DOHH2 (cell line): ENCODE measurements around the gene OSBPL2.

Experiments
- H3F3A ChIP-seq: fragments of 200-600 bp; sonication (generic), shearing (Covaris generic); 2 replicates; pipeline ENCODE4 v1.6.0; 2016; ENCODE audit warnings: antibody characterized with exemption, mild to moderate bottlenecking; ENCODE audit not compliant: control insufficient read depth, insufficient read depth
- H3K27ac ChIP-seq: fragments of 200-600 bp; sonication (generic); 2 replicates; pipeline ENCODE4 v1.5.1; 2014; ENCODE audit warnings: low read depth, mild to moderate bottlenecking, low read length, moderate library complexity
- H3K27me3 ChIP-seq: fragments of 200-600 bp; sonication (generic); 2 replicates; pipeline ENCODE4 v1.6.1; 2014; ENCODE audit warnings: mild to moderate bottlenecking, low read length, mixed read lengths; ENCODE audit not compliant: control insufficient read depth
- H3K36me3 ChIP-seq: fragments of 200-600 bp; sonication (generic); 2 replicates; pipeline ENCODE4 v1.6.1; 2014; ENCODE audit warnings: mild to moderate bottlenecking, low read length, moderate library complexity, mixed read lengths; ENCODE audit not compliant: control insufficient read depth
- H3K4me1 ChIP-seq: fragments of 200-600 bp; sonication (generic); 2 replicates; pipeline ENCODE4 v1.6.1; 2014; ENCODE audit warnings: mild to moderate bottlenecking, low read length, mixed read lengths; ENCODE audit not compliant: control insufficient read depth
- H3K4me2 ChIP-seq: fragments of 200-600 bp; sonication (generic); 2 replicates; pipeline ENCODE4 v1.6.0; 2014; ENCODE audit warnings: mild to moderate bottlenecking, low read length, moderate library complexity
- H3K4me3 ChIP-seq: fragments of 200-600 bp; sonication (generic); 2 replicates; pipeline ENCODE4 v1.5.1; 2014; ENCODE audit warnings: mild to moderate bottlenecking, low read length, mixed read lengths
- H3K79me2 ChIP-seq: fragments of 200-600 bp; sonication (generic); 2 replicates; pipeline ENCODE4 v1.6.1; 2014; ENCODE audit warnings: mild to moderate bottlenecking, low read length, mixed read lengths; ENCODE audit not compliant: control insufficient read depth
- H3K9me2 ChIP-seq: fragments of 200-600 bp; sonication (generic); replicated peaks from 2 replicates; pipeline ENCODE4 v1.6.1; 2014; ENCODE audit warnings: mild to moderate bottlenecking, low read length, mixed read lengths; ENCODE audit not compliant: control insufficient read depth
- H3K9me3 ChIP-seq: fragments of 200-600 bp; sonication (generic); 2 replicates; pipeline ENCODE4 v1.6.1; 2014; ENCODE audit warnings: antibody characterized with exemption, low read length, mixed read lengths; ENCODE audit not compliant: control insufficient read depth, insufficient read depth
- H4K20me1 ChIP-seq: fragments of 200-600 bp; sonication (generic); 2 replicates; pipeline ENCODE4 v1.6.0; 2014; ENCODE audit warnings: low read depth, mild to moderate bottlenecking, antibody characterized with exemption, low read length, moderate library complexity; ENCODE audit not compliant: control insufficient read depth, insufficient read depth
- EZH2phosphoT487 ChIP-seq: fragments of 200-600 bp; sonication (generic); IDR thresholded peaks from 2 replicates; pipeline ENCODE4 v1.6.1; 2017; ENCODE audit warnings: borderline replicate concordance, mild to moderate bottlenecking, antibody characterized with exemption, low read length, moderate library complexity, mixed read lengths
- TF ChIP-seq, protein P1 (sequence below): fragments of 200-600 bp; sonication (generic); IDR thresholded peaks from one replicate; pipeline ENCODE4 v1.5.1; 2014; ENCODE audit warnings: antibody characterized with exemption, mild to moderate bottlenecking, low read depth, low read length; ENCODE audit not compliant: poor library complexity, severe bottlenecking

The OSBPL2 gene

GRCh38 chr20:62333820-62334595 is 95.7 kb downstream of the OSBPL2 start:
- Histone ChIP-seq H3K36me3 (peaks cover 24% of the 10 kb centered on the region), H3K4me3 (no peak overlapping the region), H3K27me3 (no peaks in the 10 kb centered on the region), H3K79me2 (no peaks in the 10 kb centered on the region), H3K4me1 (peaks cover 32% of the 10 kb centered on the region), H3F3A (peaks cover 18% of the 10 kb centered on the region), H4K20me1 (no peaks in the 10 kb centered on the region), H3K9me3 (no peaks in the 10 kb centered on the region; the same call in 1 of the 2 replicates), H3K9me2 (no peaks in the 10 kb centered on the region), H3K4me2 (no peak overlapping the region), H3K27ac (no peak overlapping the region)
- no peak for TF ChIP-seq EZH2phosphoT487
- TF ChIP-seq, protein P1, sequence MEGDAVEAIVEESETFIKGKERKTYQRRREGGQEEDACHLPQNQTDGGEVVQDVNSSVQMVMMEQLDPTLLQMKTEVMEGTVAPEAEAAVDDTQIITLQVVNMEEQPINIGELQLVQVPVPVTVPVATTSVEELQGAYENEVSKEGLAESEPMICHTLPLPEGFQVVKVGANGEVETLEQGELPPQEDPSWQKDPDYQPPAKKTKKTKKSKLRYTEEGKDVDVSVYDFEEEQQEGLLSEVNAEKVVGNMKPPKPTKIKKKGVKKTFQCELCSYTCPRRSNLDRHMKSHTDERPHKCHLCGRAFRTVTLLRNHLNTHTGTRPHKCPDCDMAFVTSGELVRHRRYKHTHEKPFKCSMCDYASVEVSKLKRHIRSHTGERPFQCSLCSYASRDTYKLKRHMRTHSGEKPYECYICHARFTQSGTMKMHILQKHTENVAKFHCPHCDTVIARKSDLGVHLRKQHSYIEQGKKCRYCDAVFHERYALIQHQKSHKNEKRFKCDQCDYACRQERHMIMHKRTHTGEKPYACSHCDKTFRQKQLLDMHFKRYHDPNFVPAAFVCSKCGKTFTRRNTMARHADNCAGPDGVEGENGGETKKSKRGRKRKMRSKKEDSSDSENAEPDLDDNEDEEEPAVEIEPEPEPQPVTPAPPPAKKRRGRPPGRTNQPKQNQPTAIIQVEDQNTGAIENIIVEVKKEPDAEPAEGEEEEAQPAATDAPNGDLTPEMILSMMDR = no peak

DNA sequence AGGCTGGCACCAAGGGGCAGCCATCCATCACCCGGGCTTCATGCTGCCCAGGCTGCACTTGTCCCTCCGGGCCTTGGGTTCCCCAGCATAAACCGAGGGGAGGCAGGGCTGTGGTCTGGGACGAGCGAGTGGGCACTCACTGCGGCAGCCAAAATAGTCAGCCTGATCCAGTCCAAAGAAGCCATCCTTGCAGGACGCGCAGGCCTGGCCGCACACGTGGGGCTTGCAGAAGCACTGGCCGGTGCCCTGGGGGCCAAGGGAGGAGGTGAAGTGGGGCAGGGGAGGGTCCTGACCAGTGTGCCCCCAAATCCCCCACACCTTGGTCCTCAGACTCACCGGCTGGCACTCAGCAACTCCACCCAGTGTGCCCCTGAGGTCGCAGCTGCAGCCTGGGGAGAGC is 96.6 kb downstream of the OSBPL2 start:
- H3K4me3 ChIP-seq = no peak overlapping the region
- no peaks in the 10 kb centered on the region for H4K20me1 ChIP-seq
- no peaks in the 10 kb centered on the region for H3K9me2 ChIP-seq
- H3K4me1 ChIP-seq = peaks cover 41% of the 10 kb centered on the region
- H3K9me3 ChIP-seq = no peaks in the 10 kb centered on the region; the same call in 1 of the 2 replicates
- no peaks in the 10 kb centered on the region for H3K27me3 ChIP-seq
- no peak overlapping the region for H3K4me2 ChIP-seq
- no peaks in the 10 kb centered on the region for H3K79me2 ChIP-seq
- H3K27ac ChIP-seq = no peak overlapping the region
- peaks cover 26% of the 10 kb centered on the region for H3F3A ChIP-seq
- TF ChIP-seq EZH2phosphoT487 = no peak
- TF ChIP-seq, protein P1 = no peak
- H3K36me3 ChIP-seq = peaks cover 25% of the 10 kb centered on the region

- Histone ChIP-seq H3K27me3 (no peaks in the 10 kb centered on the region), H3K36me3 (peaks cover 27% of the 10 kb centered on the region), H3K79me2 (no peaks in the 10 kb centered on the region)
Observed at GRCh38 chr20:62335532-62335931, 97.2 kb downstream of the OSBPL2 start.

More at GRCh38 chr20:62335532-62335931, 97.2 kb downstream of the OSBPL2 start:
- Histone ChIP-seq H3K27ac (no peak overlapping the region), H3K9me3 (no peaks in the 10 kb centered on the region; the same call in 1 of the 2 replicates), H3K9me2 (no peaks in the 10 kb centered on the region), H3K4me1 (peaks cover 48% of the 10 kb centered on the region), H3K4me2 (no peak overlapping the region), H3F3A (peaks cover 33% of the 10 kb centered on the region), H4K20me1 (no peaks in the 10 kb centered on the region), H3K4me3 (no peak overlapping the region)
- TF ChIP-seq, protein P1 = no peak
- no peak for TF ChIP-seq EZH2phosphoT487
